ENCODE results near the gene SMIM1. TPM values are rescaled to one million over a fixed set of nuclear protein-coding genes. Genes with fewer than 3 reads are reported as not detected.
"Not testable (repeated sequence)": the region's sequence is repeated elsewhere in the genome, so short reads cannot be mapped to it uniquely, and the experiment has no call there.

The SMIM1 gene
- total RNA-seq = not detected

- H3K36me3 Mint-ChIP-seq (ENCODE audit: low read depth) = no peaks in the 10 kb centered on the region
- H3K4me1 Mint-ChIP-seq = peaks cover 3% of the 10 kb centered on the region
- DNase-seq = no peak
- CTCF ChIA-PET = interaction anchor here (1.1 kb wide), 1 partner anchor 23 kb away, joined by 3 read pairs; the partner anchor contains the start of gene LRRC47
- no peaks in the 10 kb centered on the region for H3K27me3 Mint-ChIP-seq
- H3K9me3 Mint-ChIP-seq = no peaks in the 10 kb centered on the region
- H3K4me3 Mint-ChIP-seq = peak within 1 kb of the TSS; percentile 37
- POLR2A ChIA-PET = interaction anchor here (1.2 to 6.3 kb wide), 3 partner anchors 15 to 23 kb away, joined by 4 to 26 read pairs (median 4); partner anchors contain the start of gene LRRC47
- no peak within 1 kb of the TSS for H3K27ac Mint-ChIP-seq
Measured at GRCh38 chr1:3772715-3773571, at the start of gene SMIM1. TSS of gene SMIM1 (plus strand) at chr1:3772749. CDS start at chr1:3775374, 2,625 bp downstream.

- CTCF ChIA-PET = no interaction called here
Measured at GRCh38 chr1:3722846-3723245, 49.7 kb upstream of the SMIM1 start.

GRCh38 chr1:3724416-3725030 is 48.0 kb upstream of the SMIM1 start:
- H3K36me3 Mint-ChIP-seq (ENCODE audit: low read depth); POLR2A ChIA-PET; H3K9me3 Mint-ChIP-seq; H3K27me3 Mint-ChIP-seq; H3K27ac Mint-ChIP-seq; H3K4me1 Mint-ChIP-seq; H3K4me3 Mint-ChIP-seq: not testable (repeated sequence)
- CTCF ChIA-PET = interaction anchor here (0.6 to 1.5 kb wide), 19 partner anchors 9 to 272 kb away, joined by 3 to 6 read pairs (median 3); no protein-coding TSS in a partner anchor
- peak; percentile 73 for DNase-seq

More at GRCh38 chr1:3722846-3723245, 49.7 kb upstream of the SMIM1 start:
- Mint-ChIP-seq H3K4me3 (no peak overlapping the region), H3K27ac (no peak overlapping the region), H3K4me1 (peaks cover 11% of the 10 kb centered on the region), H3K9me3 (no peaks in the 10 kb centered on the region), H3K27me3 (no peaks in the 10 kb centered on the region), H3K36me3 (ENCODE audit: low read depth) (no peaks in the 10 kb centered on the region)
- DNase-seq = no peak
- POLR2A ChIA-PET = no interaction called here

- Mint-ChIP-seq H3K4me1 (peaks cover 3% of the 10 kb centered on the region), H3K36me3 (ENCODE audit: low read depth) (no peaks in the 10 kb centered on the region), H3K9me3 (no peaks in the 10 kb centered on the region), H3K4me3 (no peak overlapping the region), H3K27me3 (no peaks in the 10 kb centered on the region), H3K27ac (no peak overlapping the region)
- DNase-seq = no peak
- ChIA-PET POLR2A (no interaction called here), CTCF (interaction anchor here (0.9 to 1.5 kb wide), 5 partner anchors 14 to 233 kb away, joined by 3 to 5 read pairs (median 3); no protein-coding TSS in a partner anchor)
Measured at GRCh38 chr1:3725366-3725765, 47.2 kb upstream of the SMIM1 start.

GRCh38 chr1:3727042-3727824 is 45.3 kb upstream of the SMIM1 start:
- no peak for DNase-seq
- POLR2A ChIA-PET = no interaction called here
- Mint-ChIP-seq H3K27me3 (no peaks in the 10 kb centered on the region), H3K36me3 (ENCODE audit: low read depth) (no peaks in the 10 kb centered on the region), H3K27ac (no peak overlapping the region), H3K9me3 (no peaks in the 10 kb centered on the region), H3K4me3 (no peak overlapping the region), H3K4me1 (no peaks in the 10 kb centered on the region)
- CTCF ChIA-PET = interaction anchor here (0.8 kb wide), 1 partner anchor 163 kb away, joined by 4 read pairs; no protein-coding TSS in a partner anchor

- Mint-ChIP-seq H3K9me3 (no peaks in the 10 kb centered on the region), H3K4me1 (no peaks in the 10 kb centered on the region), H3K36me3 (ENCODE audit: low read depth) (no peaks in the 10 kb centered on the region), H3K27me3 (no peaks in the 10 kb centered on the region), H3K4me3 (no peak overlapping the region), H3K27ac (no peak overlapping the region)
- CTCF ChIA-PET = interaction anchor here (1.0 kb wide), 1 partner anchor 33 kb away, joined by 3 read pairs; no protein-coding TSS in a partner anchor
- DNase-seq = no peak
- POLR2A ChIA-PET = no interaction called here
Measured at GRCh38 chr1:3727825-3728776, 44.4 kb upstream of the SMIM1 start.

- Mint-ChIP-seq H3K4me3 (no peak overlapping the region), H3K27ac (no peak overlapping the region), H3K4me1 (no peaks in the 10 kb centered on the region), H3K27me3 (no peaks in the 10 kb centered on the region), H3K36me3 (ENCODE audit: low read depth) (no peaks in the 10 kb centered on the region), H3K9me3 (no peaks in the 10 kb centered on the region)
- DNase-seq = no peak
- CTCF ChIA-PET = interaction anchor here (1.1 kb wide), 1 partner anchor 9 kb away, joined by 3 read pairs; no protein-coding TSS in a partner anchor
- POLR2A ChIA-PET = no interaction called here
Measured at GRCh38 chr1:3729594-3730542, 42.7 kb upstream of the SMIM1 start.

- Mint-ChIP-seq H3K36me3 (ENCODE audit: low read depth) (no peaks in the 10 kb centered on the region), H3K4me1 (no peaks in the 10 kb centered on the region), H3K27me3 (no peaks in the 10 kb centered on the region), H3K27ac (no peak overlapping the region), H3K9me3 (no peaks in the 10 kb centered on the region), H3K4me3 (no peak overlapping the region)
- no peak for DNase-seq
- POLR2A ChIA-PET = no interaction called here
- CTCF ChIA-PET = interaction anchor here (1.1 kb wide), 1 partner anchor 10 kb away, joined by 3 read pairs; no protein-coding TSS in a partner anchor
Measured at GRCh38 chr1:3730543-3731247, 41.9 kb upstream of the SMIM1 start.

- CTCF ChIA-PET = no interaction called here
- H3K27me3 Mint-ChIP-seq = no peaks in the 10 kb centered on the region
- H3K36me3 Mint-ChIP-seq (ENCODE audit: low read depth) = no peaks in the 10 kb centered on the region
- POLR2A ChIA-PET = no interaction called here
- peaks cover 3% of the 10 kb centered on the region for H3K4me1 Mint-ChIP-seq
- no peak for DNase-seq
- no peak overlapping the region for H3K27ac Mint-ChIP-seq
- H3K9me3 Mint-ChIP-seq = no peaks in the 10 kb centered on the region
- no peak overlapping the region for H3K4me3 Mint-ChIP-seq
Measured at GRCh38 chr1:3731583-3732433, 40.7 kb upstream of the SMIM1 start.

GRCh38 chr1:3732434-3733093 is 40.0 kb upstream of the SMIM1 start:
- DNase-seq = no peak
- H3K27ac Mint-ChIP-seq = no peak overlapping the region

More at GRCh38 chr1:3732434-3733093, 40.0 kb upstream of the SMIM1 start:
- H3K27me3 Mint-ChIP-seq = no peaks in the 10 kb centered on the region
- CTCF ChIA-PET = no interaction called here
- H3K36me3 Mint-ChIP-seq (ENCODE audit: low read depth) = no peaks in the 10 kb centered on the region
- POLR2A ChIA-PET = no interaction called here
- no peaks in the 10 kb centered on the region for H3K9me3 Mint-ChIP-seq
- H3K4me3 Mint-ChIP-seq = no peak overlapping the region
- H3K4me1 Mint-ChIP-seq = peaks cover 3% of the 10 kb centered on the region

Measured in activated CD4-positive, alpha-beta memory T cell treated with anti-CD3 and anti-CD28 coated beads, Interleukin-2, amount 10 ng/mL, durations not matched to agents 7 days and 5 days (primary cell).